ENCODE results near the gene ADD1. TPM values are rescaled to one million over a fixed set of nuclear protein-coding genes. Genes with fewer than 3 reads are reported as not detected.
A peak's percentile ranks its signal among the peaks of the same experiment; 100 is the strongest.

Gene ADD1
- total and polyA plus RNA-seq, 2 of the 13 experiments (the other 11 are each of a cell fraction or from before 2014, with no cell fraction given), result 73.9 to 122 TPM

- TF ChIP-seq HOXD1 (CRISPR knock-in tag; IDR thresholded peaks at IDR 0.05) (0 out of 2 replicates have a peak, but pooled peaks have one; percentile 29), ZBTB20 (CRISPR knock-in tag; IDR thresholded peaks at IDR 0.05; ENCODE audit: borderline replicate concordance, low read depth) (peak; percentile 80; the same call in 1 of the 2 replicates), ZNF776 (CRISPR knock-in tag; IDR thresholded peaks at IDR 0.05) (peak; percentile 67; the same call in 1 of the 2 replicates), ZNF572 (CRISPR knock-in tag; IDR thresholded peaks at IDR 0.05) (0 out of 2 replicates have a peak, but pooled peaks have one; percentile 18), ZNF574 (CRISPR knock-in tag; IDR thresholded peaks at IDR 0.05) (peak; percentile 79), KMT2B (CRISPR knock-in tag; IDR thresholded peaks at IDR 0.05) (no peak; the same call in 1 of the 2 replicates), PCBP1 (IDR thresholded peaks at IDR 0.05; ENCODE audit: borderline replicate concordance, low read depth, low read length) (no peak), IRF9 (CRISPR knock-in tag; IDR thresholded peaks at IDR 0.05; ENCODE audit: borderline replicate concordance) (peak; percentile 80), IRX3 (CRISPR knock-in tag; IDR thresholded peaks at IDR 0.05; ENCODE audit: borderline replicate concordance, low read depth) (peak; percentile 5; the same call in 1 of the 2 replicates), PAF1 (CRISPR knock-in tag; IDR thresholded peaks at IDR 0.05) (peak; percentile 69; the same call in 1 of the 2 replicates), SMYD3 (CRISPR knock-in tag; IDR thresholded peaks at IDR 0.05) (0 out of 2 replicates have a peak, but pooled peaks have one; percentile 36), TCF7 (IDR thresholded peaks at IDR 0.05; ENCODE audit: low read depth) (peak; percentile 55; the same call in 1 of the 2 replicates), GFI1 (CRISPR knock-in tag; IDR thresholded peaks at IDR 0.05; ENCODE audit: borderline replicate concordance) (peak; percentile 16; the same call in 1 of the 2 replicates), ZNF691 (CRISPR knock-in tag; IDR thresholded peaks at IDR 0.05; ENCODE audit: borderline replicate concordance, low read depth) (no peak), SOX13 (IDR thresholded peaks at IDR 0.05) (0 out of 2 replicates have a peak, but pooled peaks have one; percentile 61), SOX13 (CRISPR knock-in tag; conservative IDR thresholded peaks at IDR 0.05 in 1 of 2, IDR thresholded peaks at IDR 0.05 in 1 of 2) (peak in 1 of 2 experiments; percentile 74; a peak in 2 of 4 replicates), ARNTL (CRISPR knock-in tag; IDR thresholded peaks at IDR 0.05) (peak; percentile 25; the same call in 1 of the 2 replicates), CC2D1A (CRISPR knock-in tag; IDR thresholded peaks at IDR 0.05) (no peak), FOXK1 (CRISPR knock-in tag; IDR thresholded peaks at IDR 0.05; ENCODE audit: borderline replicate concordance, low read depth) (peak; percentile 76), ZNF432 (CRISPR knock-in tag; IDR thresholded peaks at IDR 0.05; ENCODE audit: borderline replicate concordance) (no peak), ATF6 (CRISPR knock-in tag; conservative IDR thresholded peaks at IDR 0.05) (no peak)
Measured at GRCh38 chr4:2937146-2937857, 93.7 kb downstream of the ADD1 start (continued).
